Astrocyte of the cerebellum (primary cell): ENCODE data around the gene ASB2.

Experiments
- DNase-seq: peaks from one replicate; pipeline ENCODE4 v3.0.0-alpha.2; 2011; ENCODE audit warnings: low read depth
- H3K4me3 ChIP-seq: 2 replicates; pipeline ENCODE4 v1.5.1; 2011; ENCODE audit warnings: mild to moderate bottlenecking, low read depth, low read length, moderate library complexity
- CTCF ChIP-seq: IDR thresholded peaks from 2 replicates; pipeline ENCODE4 v1.5.1; 2012; ENCODE audit warnings: low read length, low read depth, moderate library complexity, mild to moderate bottlenecking; ENCODE audit errors: missing control alignments
- in situ Hi-C: cut with HindIII; loops from 2 replicates; pipeline ENCODE4 v1.10.0; 2017; ENCODE audit warnings: low sequenced_read_pairs

ASB2 gene

GRCh38 chr14:93889739-93890483 lies 86.5 kb downstream of the ASB2 start:
- no peak overlapping the region for H3K4me3 ChIP-seq
- in situ Hi-C loops: no loop called here
- no peak for DNase-seq
- TF ChIP-seq CTCF: no peak

DNA sequence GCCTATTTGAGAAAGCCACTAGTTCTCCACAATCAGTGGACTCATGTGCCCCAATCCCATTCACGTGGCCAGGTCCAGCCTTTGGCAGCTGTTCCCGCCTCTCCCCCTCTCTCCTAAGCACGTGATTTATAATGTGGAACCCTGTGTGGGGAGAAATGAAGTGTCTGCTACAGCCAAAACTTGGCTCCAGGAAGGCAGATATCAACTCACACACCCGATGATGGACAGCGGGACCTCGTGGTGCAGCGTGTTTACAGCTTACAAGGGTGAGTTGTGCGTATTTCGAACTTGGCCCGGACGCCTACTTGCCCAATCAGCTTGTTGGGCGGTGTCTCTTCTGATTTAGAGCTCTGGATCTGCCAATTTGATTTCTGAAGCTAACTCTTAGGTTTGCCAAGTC lies 87.4 kb downstream of the ASB2 start:
- no peak for DNase-seq
- H3K4me3 ChIP-seq: no peak overlapping the region
- in situ Hi-C loops: no loop called here
- no peak for TF ChIP-seq CTCF

DNA sequence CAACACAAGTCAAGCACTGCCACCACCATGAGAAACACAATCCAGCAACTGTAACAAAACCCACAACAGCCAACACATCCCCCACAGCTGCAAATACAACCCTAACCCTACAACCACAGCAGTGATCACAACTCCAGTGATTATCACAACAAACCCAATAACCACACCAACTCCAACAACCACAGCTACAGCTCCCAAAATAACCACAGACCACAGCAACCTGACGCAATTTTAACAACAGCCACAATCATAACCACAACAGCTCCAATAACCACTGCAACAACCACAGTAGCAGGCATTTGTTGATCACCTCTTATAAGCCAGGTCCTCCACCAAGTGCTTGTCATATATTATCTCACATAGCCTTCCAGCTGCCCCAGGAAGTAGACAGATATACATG lies 91.4 kb downstream of the ASB2 start:
- DNase-seq: no peak
- no peak overlapping the region for H3K4me3 ChIP-seq
- no peak for TF ChIP-seq CTCF
- in situ Hi-C loops: no loop called here
